HG03159 (cell line): ENCODE data around the gene BCHE.
A peak's percentile ranks its signal among the peaks of the same experiment; 100 is the strongest.
"Not testable (repeated sequence)": the region's sequence is repeated elsewhere in the genome, so short reads cannot be mapped to it uniquely, and the experiment has no call there.

Source experiments
- ATAC-seq: cut with Tn5 transposase; IDR thresholded peaks from one replicate; pipeline ENCODE4 v1.9.1; 2021; ENCODE audit warnings: mild to moderate bottlenecking, moderate library complexity; ENCODE audit not compliant: unreplicated experiment

Gene BCHE

GRCh38 chr3:165817160-165817709, 20.0 kb downstream of the BCHE start:
- ATAC-seq = no peak

- ATAC-seq = no peak
Measured at GRCh38 chr3:165816209-165816608, 21.0 kb downstream of the BCHE start.

GRCh38 chr3:165815682-165816081, 21.5 kb downstream of the BCHE start:
- no peak for ATAC-seq

GRCh38 chr3:165814380-165814779, 22.8 kb downstream of the BCHE start:
- ATAC-seq = no peak

GRCh38 chr3:165807937-165808336, 29.3 kb downstream of the BCHE start:
- not testable (repeated sequence) for ATAC-seq

- peak; percentile 84 for ATAC-seq
Measured at GRCh38 chr3:165805946-165806561, 31.2 kb downstream of the BCHE start.

- ATAC-seq = no peak
Measured at GRCh38 chr3:165803471-165803870, 33.8 kb downstream of the BCHE start.

- ATAC-seq = no peak
Measured at GRCh38 chr3:165800970-165801369, 36.3 kb downstream of the BCHE start.

- ATAC-seq = no peak
Measured at GRCh38 chr3:165799026-165799425, 38.2 kb downstream of the BCHE start.

GRCh38 chr3:165797551-165797950, 39.7 kb downstream of the BCHE start:
- ATAC-seq = no peak

GRCh38 chr3:165796701-165797100, 40.5 kb downstream of the BCHE start:
- no peak for ATAC-seq

- no peak for ATAC-seq
Measured at GRCh38 chr3:165788531-165788930, 48.7 kb downstream of the BCHE start.

GRCh38 chr3:165786013-165786412, 51.2 kb downstream of the BCHE start:
- no peak for ATAC-seq

- no peak for ATAC-seq
Measured at GRCh38 chr3:165784337-165784736, 52.9 kb downstream of the BCHE start.

GRCh38 chr3:165783383-165783782, 53.8 kb downstream of the BCHE start:
- no peak for ATAC-seq

GRCh38 chr3:165778891-165779290, 58.3 kb downstream of the BCHE start:
- ATAC-seq = no peak

- ATAC-seq = no peak
Measured at GRCh38 chr3:165778456-165778855, 58.8 kb downstream of the BCHE start.

- no peak for ATAC-seq
Measured at GRCh38 chr3:165775824-165776223, 61.4 kb downstream of the BCHE start.

- ATAC-seq = no peak
Measured at GRCh38 chr3:165770781-165771180, 66.4 kb downstream of the BCHE start.

GRCh38 chr3:165768680-165769079, 68.5 kb downstream of the BCHE start:
- ATAC-seq = no peak

- no peak for ATAC-seq
Measured at GRCh38 chr3:165759041-165759440, 78.2 kb downstream of the BCHE start.

GRCh38 chr3:165755571-165755970, 81.7 kb downstream of the BCHE start:
- no peak for ATAC-seq
